AML-193 (cell line): ENCODE results near the gene SRGAP1.

Source experiments
- DNase-seq, 2 experiments: peaks; one replicate each; lab custom pipeline; 2025; lab: John Stamatoyannopoulos, UW

Gene SRGAP1

GRCh38 chr12:63966606-63966975, 122.1 kb downstream of the SRGAP1 start:
- no peak for DNase-seq

GRCh38 chr12:63967358-63968145, 123.1 kb downstream of the SRGAP1 start:
- DNase-seq, result no peak

GRCh38 chr12:63968673-63969072, 124.2 kb downstream of the SRGAP1 start:
- no peak for DNase-seq

GRCh38 chr12:63976902-63977395, 132.4 kb downstream of the SRGAP1 start:
- no peak for DNase-seq

- no peak for DNase-seq
Observed at GRCh38 chr12:63977441-63977840, 132.9 kb downstream of the SRGAP1 start.

GRCh38 chr12:63978519-63978918, 134.0 kb downstream of the SRGAP1 start:
- DNase-seq, result no peak

- no peak for DNase-seq
Observed at GRCh38 chr12:63980211-63980610, 135.7 kb downstream of the SRGAP1 start.

GRCh38 chr12:63981343-63981742, 136.8 kb downstream of the SRGAP1 start:
- no peak for DNase-seq

- DNase-seq, result no peak
Observed at GRCh38 chr12:63982604-63983295, 138.2 kb downstream of the SRGAP1 start.

- no peak for DNase-seq
Observed at GRCh38 chr12:63985456-63985855, 141.0 kb downstream of the SRGAP1 start.

- no peak for DNase-seq
Observed at GRCh38 chr12:63985945-63986344, 141.4 kb downstream of the SRGAP1 start.

- DNase-seq, result no peak
Observed at GRCh38 chr12:63989301-63989845, 144.9 kb downstream of the SRGAP1 start.

- DNase-seq, result no peak
Observed at GRCh38 chr12:63990828-63991547, 146.5 kb downstream of the SRGAP1 start.

- DNase-seq, result no peak
Observed at GRCh38 chr12:63994704-63995103, 150.2 kb downstream of the SRGAP1 start.

- no peak for DNase-seq
Observed at GRCh38 chr12:63995512-63995911, 151.0 kb downstream of the SRGAP1 start.

GRCh38 chr12:63996556-63996955, 152.1 kb downstream of the SRGAP1 start:
- DNase-seq, result no peak

GRCh38 chr12:63997198-63997597, 152.7 kb downstream of the SRGAP1 start:
- no peak for DNase-seq

GRCh38 chr12:63998584-63998983, 154.1 kb downstream of the SRGAP1 start:
- no peak for DNase-seq

GRCh38 chr12:63999853-64000252, 155.4 kb downstream of the SRGAP1 start:
- no peak for DNase-seq

- DNase-seq, result no peak
Observed at GRCh38 chr12:64001439-64001838, 156.9 kb downstream of the SRGAP1 start.

GRCh38 chr12:64004641-64005040, 160.1 kb downstream of the SRGAP1 start:
- no peak for DNase-seq

GRCh38 chr12:64006211-64006825, 161.8 kb downstream of the SRGAP1 start:
- no peak for DNase-seq
